MCF 10A (cell line): Measurements from ENCODE around the gene FNDC11. TPM values are rescaled to one million over a fixed set of nuclear protein-coding genes. Genes with fewer than 3 reads are reported as not detected.

Source experiments
- Bru-seq: library from RNA; stranded (reverse); fragments of 400-500 nt; gene quantifications from one replicate; lab custom pipeline; 2021; lab: Mats Ljungman, UMichigan
- BruChase-seq, 2 experiments: library from RNA; stranded (reverse); fragments of 400-500 nt; gene quantifications; one replicate each; lab custom pipeline; 2021; lab: Mats Ljungman, UMichigan
- BruUV-seq: library from RNA; stranded (reverse); fragments of 400-500 nt; replicated peaks from 2 replicates; lab custom pipeline; 2021; lab: Mats Ljungman, UMichigan
- CTCF ChIA-PET: fragments of 300-600 bp; sonication (Branson Sonifier 250); formaldehyde crosslinking; extraction: SDS; loops from one replicate; lab custom pipeline; 2021; ENCODE audit warnings: antibody characterized with exemption, inconsistent platforms; lab: Yijun Ruan, JAX
- POLR2A ChIA-PET: fragments of 300-600, 350-650 bp; sonication (Branson Sonifier 250); formaldehyde crosslinking; extraction: SDS; loops from one replicate; lab custom pipeline; 2020; ENCODE audit warnings: antibody characterized with exemption, inconsistent platforms; lab: Yijun Ruan, JAX
- DNase-seq: peaks from one replicate; pipeline ENCODE4 v3.0.0-alpha.2; 2018; ENCODE audit not compliant: unreplicated experiment
- H3K27ac Mint-ChIP-seq: one replicate; pipeline ENCODE4 v1.8.0; 2022; ENCODE audit warnings: mild to moderate bottlenecking, low read depth, mixed read lengths; ENCODE audit not compliant: unreplicated experiment
- H3K27me3 Mint-ChIP-seq: one replicate; pipeline ENCODE4 v1.8.0; 2022; ENCODE audit warnings: mixed read lengths; ENCODE audit not compliant: insufficient read depth, unreplicated experiment
- H3K36me3 Mint-ChIP-seq: one replicate; pipeline ENCODE4 v1.8.0; 2022; ENCODE audit warnings: mild to moderate bottlenecking, moderate library complexity, mixed read lengths; ENCODE audit not compliant: insufficient read depth, unreplicated experiment
- H3K4me1 Mint-ChIP-seq: one replicate; pipeline ENCODE4 v1.8.0; 2022; ENCODE audit warnings: mixed read lengths; ENCODE audit not compliant: insufficient read depth, unreplicated experiment
- H3K4me3 Mint-ChIP-seq: one replicate; pipeline ENCODE4 v1.8.0; 2022; ENCODE audit warnings: mild to moderate bottlenecking, moderate library complexity, mixed read lengths; ENCODE audit not compliant: unreplicated experiment
- H3K9me3 Mint-ChIP-seq: one replicate; pipeline ENCODE4 v1.8.0; 2022; ENCODE audit warnings: mixed read lengths; ENCODE audit not compliant: unreplicated experiment
- CTCF ChIP-seq: fragments of 200-600 bp; IDR thresholded peaks from one replicate; pipeline ENCODE4 v1.8.0; 2022; ENCODE audit warnings: antibody characterized with exemption, mild to moderate bottlenecking; ENCODE audit not compliant: unreplicated experiment
- intact Hi-C: fragments of 100-400 bp; cut with micrococcal nuclease; formaldehyde crosslinking; loops from 2 replicates; pipeline ENCODE4 v1.14.1; 2022
- long read RNA-seq: library from polyadenylated mRNA; stranded (forward); transcript quantifications from one replicate; pipeline ENCODE4 v2.0.0, GENCODE V29; 2022
- total RNA-seq: library from RNA; stranded (reverse); gene quantifications from 2 replicates; pipeline ENCODE4 v1.2.3, GENCODE V29; 2022

FNDC11 gene
- total RNA-seq = 2.4 and 3.9 TPM in 2 replicates
- percentile 28 among the genes with signal in this experiment for Bru-seq, nascent RNA
- percentile 46 among the genes with signal in this experiment for BruChase-seq, experiment 1, labeled RNA remaining after a 6-hour chase
- percentile 37 among the genes with signal in this experiment for BruChase-seq, experiment 2, labeled RNA remaining after a 2-hour chase
- long read RNA-seq, partial matches to known transcripts = 0 of 1 reads
- long read RNA-seq, other reads (novel, unspliced or antisense) = 0 of 1 reads

- no peak for TF ChIP-seq CTCF
- peak within 1 kb of the TSS; percentile 10 for H3K4me3 Mint-ChIP-seq
- no peak within 1 kb of the TSS for H3K27ac Mint-ChIP-seq
- intact Hi-C loops = no loop called here
- DNase-seq = no peak
- H3K4me1 Mint-ChIP-seq = no peaks in the 10 kb centered on the region
- POLR2A ChIA-PET = interaction anchor here (0.5 to 1.9 kb wide), 3 partner anchors 9 to 342 kb away, joined by 3 to 6 read pairs (median 5); no protein-coding TSS in a partner anchor
- CTCF ChIA-PET = no interaction called here
- no TSS peak for BruUV-seq
- H3K27me3 Mint-ChIP-seq = no peaks in the 10 kb centered on the region
- H3K36me3 Mint-ChIP-seq = no peaks in the 10 kb centered on the region
- H3K9me3 Mint-ChIP-seq = no peaks in the 10 kb centered on the region
Observed at GRCh38 chr20:63553933-63554290, at the start of gene FNDC11. Gene FNDC11 (plus strand): TSS chr20:63554159. CDS start chr20:63555664, 1,505 bp downstream.

DNA sequence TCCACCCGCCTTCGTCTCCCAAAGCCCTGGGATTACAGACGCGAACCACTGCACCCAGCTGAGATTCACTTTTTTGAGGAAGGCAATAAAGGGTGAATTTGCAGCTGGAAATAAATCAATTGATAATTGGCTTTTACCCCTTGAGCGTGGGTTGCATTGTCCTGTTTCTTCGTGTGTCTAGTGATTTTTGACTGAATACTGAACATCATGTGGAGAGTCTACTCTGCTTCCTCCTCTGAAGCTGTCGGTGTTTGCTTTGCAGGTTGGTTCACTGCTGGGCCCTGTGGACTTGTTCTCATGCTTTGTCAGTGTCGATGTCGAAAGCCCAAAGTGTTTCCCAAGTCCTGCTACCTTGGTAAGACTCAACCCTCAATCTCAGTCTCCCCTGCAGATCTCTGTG, 49.3 kb upstream of the FNDC11 start:
- ChIA-PET CTCF (interaction anchor here (0.6 to 1.3 kb wide), 2 partner anchors 8 to 63 kb away, joined by 3 to 9 read pairs; no protein-coding TSS in a partner anchor), POLR2A (interaction anchor here (0.7 to 1.2 kb wide), 2 partner anchors 16 to 1154 kb away, joined by 3 read pairs; no protein-coding TSS in a partner anchor)
- intact Hi-C loops = no loop called here
- H3K9me3 Mint-ChIP-seq = no peaks in the 10 kb centered on the region
- peaks cover 9% of the 10 kb centered on the region for H3K27me3 Mint-ChIP-seq
- DNase-seq = no peak
- no peaks in the 10 kb centered on the region for H3K36me3 Mint-ChIP-seq
- H3K27ac Mint-ChIP-seq = no peak overlapping the region
- H3K4me3 Mint-ChIP-seq = no peak overlapping the region
- no TSS peak for BruUV-seq
- peaks cover 8% of the 10 kb centered on the region for H3K4me1 Mint-ChIP-seq
- no peak for TF ChIP-seq CTCF

DNA sequence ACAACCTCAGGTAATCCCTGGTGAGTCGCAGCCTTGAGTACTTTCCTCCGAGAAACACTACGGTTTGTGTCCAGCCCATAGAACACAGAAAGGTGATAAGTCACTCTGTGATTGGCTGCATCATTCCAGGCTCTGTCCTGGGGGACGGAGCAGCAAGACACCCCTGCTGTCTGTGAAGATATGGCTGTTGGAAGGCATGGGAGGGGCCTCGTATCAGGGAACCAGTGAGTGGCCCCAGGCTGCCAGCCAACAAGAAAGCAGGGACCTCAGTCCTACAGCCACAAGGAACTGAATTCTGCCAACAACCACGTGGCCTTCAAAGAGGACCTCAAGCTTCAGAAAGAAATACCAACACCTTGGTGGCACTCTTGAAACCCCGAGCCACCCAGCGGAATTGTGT, 48.7 kb upstream of the FNDC11 start:
- Mint-ChIP-seq H3K4me3 (no peak overlapping the region), H3K27me3 (peaks cover 15% of the 10 kb centered on the region), H3K27ac (no peak overlapping the region), H3K4me1 (peaks cover 8% of the 10 kb centered on the region), H3K9me3 (no peaks in the 10 kb centered on the region), H3K36me3 (no peaks in the 10 kb centered on the region)
- POLR2A ChIA-PET = no interaction called here
- CTCF ChIA-PET = interaction anchor here (0.6 to 1.3 kb wide), 2 partner anchors 9 to 123 kb away, joined by 3 to 9 read pairs; no protein-coding TSS in a partner anchor
- intact Hi-C loops = no loop called here
- TF ChIP-seq CTCF = no peak
- no TSS peak for BruUV-seq
- no peak for DNase-seq

DNA sequence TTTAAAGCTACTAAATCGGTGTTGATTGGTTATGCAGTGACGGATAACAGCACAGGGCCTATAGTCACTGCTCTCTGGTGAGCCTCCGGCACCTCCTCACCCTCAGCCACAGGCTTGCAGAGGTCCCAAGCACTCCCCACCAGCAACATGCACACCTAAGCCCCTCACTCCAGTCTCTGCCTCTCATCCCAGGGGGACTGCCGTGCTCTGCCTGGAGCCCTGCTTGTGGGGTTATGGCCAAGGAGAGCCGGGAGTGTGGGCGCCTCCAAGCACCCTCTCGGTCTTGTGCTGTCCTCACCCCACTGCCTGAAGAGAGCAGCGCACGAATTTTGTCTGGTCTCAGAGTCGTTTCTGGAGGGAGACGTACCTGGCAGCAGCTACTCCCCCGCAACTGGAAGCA, 48.2 kb upstream of the FNDC11 start:
- peaks cover 17% of the 10 kb centered on the region for H3K27me3 Mint-ChIP-seq
- no peaks in the 10 kb centered on the region for H3K9me3 Mint-ChIP-seq
- peaks cover 8% of the 10 kb centered on the region for H3K4me1 Mint-ChIP-seq
- TF ChIP-seq CTCF = no peak
- H3K4me3 Mint-ChIP-seq = no peak overlapping the region
- DNase-seq = no peak
- no peaks in the 10 kb centered on the region for H3K36me3 Mint-ChIP-seq
- H3K27ac Mint-ChIP-seq = no peak overlapping the region
- ChIA-PET CTCF (interaction anchor here (0.6 to 0.9 kb wide), 3 partner anchors 12 to 124 kb away, joined by 3 to 4 read pairs (median 3); no protein-coding TSS in a partner anchor), POLR2A (no interaction called here)
- intact Hi-C loops = no loop called here
- BruUV-seq = no TSS peak
